GM18505 (cell line): Measurements from ENCODE around the gene SLC9A3.

Source experiments
- ATAC-seq: cut with Tn5 transposase; IDR thresholded peaks from one replicate; pipeline ENCODE4 v1.9.1; 2021; ENCODE audit not compliant: unreplicated experiment
- POLR2A ChIP-seq: IDR thresholded peaks from 4 replicates; pipeline ENCODE4 v1.6.1; 2011; ENCODE audit warnings: borderline replicate concordance; ENCODE audit not compliant: insufficient read depth, insufficient read length; ENCODE audit errors: extremely low read depth

SLC9A3 gene

DNA sequence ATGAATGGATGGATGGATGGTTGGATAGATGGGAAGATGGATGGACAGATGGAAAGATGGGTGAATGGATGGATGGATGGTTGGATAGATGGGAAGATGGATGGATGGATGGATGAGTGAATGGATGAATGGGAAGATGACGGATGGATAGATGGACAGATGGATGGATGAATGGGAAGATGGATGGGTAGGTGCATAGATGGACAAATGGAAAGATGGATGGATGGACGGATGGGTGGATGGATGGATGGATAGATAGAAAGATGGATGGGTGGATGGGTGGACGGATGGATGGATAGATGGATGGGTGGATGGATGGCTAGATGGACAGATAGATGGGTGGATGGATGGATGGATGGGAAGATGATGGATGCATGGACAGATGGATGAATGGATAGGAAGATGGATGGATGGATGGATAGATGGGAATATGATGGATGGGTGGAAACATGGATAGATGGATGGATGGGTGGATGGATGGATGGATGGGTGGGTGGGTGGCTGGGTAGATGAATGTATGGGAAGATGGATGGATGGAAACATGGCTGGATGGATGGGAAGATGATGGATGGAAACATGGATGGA, 97.8 kb downstream of the SLC9A3 start:
- TF ChIP-seq POLR2A: no peak
- ATAC-seq: no peak

- no peak for ATAC-seq
Measured at GRCh38 chr5:425714-426113, 98.5 kb downstream of the SLC9A3 start.

GRCh38 chr5:424301-425110, 99.7 kb downstream of the SLC9A3 start:
- TF ChIP-seq POLR2A: peak; percentile 50
- ATAC-seq: peak; percentile 86

More at GRCh38 chr5:425714-426113, 98.5 kb downstream of the SLC9A3 start:
- no peak for TF ChIP-seq POLR2A

GRCh38 chr5:423626-424261, 100.5 kb downstream of the SLC9A3 start:
- no peak for TF ChIP-seq POLR2A
- ATAC-seq: no peak

- no peak for ATAC-seq
- TF ChIP-seq POLR2A: no peak
Measured at GRCh38 chr5:423233-423565, 101.0 kb downstream of the SLC9A3 start.

DNA sequence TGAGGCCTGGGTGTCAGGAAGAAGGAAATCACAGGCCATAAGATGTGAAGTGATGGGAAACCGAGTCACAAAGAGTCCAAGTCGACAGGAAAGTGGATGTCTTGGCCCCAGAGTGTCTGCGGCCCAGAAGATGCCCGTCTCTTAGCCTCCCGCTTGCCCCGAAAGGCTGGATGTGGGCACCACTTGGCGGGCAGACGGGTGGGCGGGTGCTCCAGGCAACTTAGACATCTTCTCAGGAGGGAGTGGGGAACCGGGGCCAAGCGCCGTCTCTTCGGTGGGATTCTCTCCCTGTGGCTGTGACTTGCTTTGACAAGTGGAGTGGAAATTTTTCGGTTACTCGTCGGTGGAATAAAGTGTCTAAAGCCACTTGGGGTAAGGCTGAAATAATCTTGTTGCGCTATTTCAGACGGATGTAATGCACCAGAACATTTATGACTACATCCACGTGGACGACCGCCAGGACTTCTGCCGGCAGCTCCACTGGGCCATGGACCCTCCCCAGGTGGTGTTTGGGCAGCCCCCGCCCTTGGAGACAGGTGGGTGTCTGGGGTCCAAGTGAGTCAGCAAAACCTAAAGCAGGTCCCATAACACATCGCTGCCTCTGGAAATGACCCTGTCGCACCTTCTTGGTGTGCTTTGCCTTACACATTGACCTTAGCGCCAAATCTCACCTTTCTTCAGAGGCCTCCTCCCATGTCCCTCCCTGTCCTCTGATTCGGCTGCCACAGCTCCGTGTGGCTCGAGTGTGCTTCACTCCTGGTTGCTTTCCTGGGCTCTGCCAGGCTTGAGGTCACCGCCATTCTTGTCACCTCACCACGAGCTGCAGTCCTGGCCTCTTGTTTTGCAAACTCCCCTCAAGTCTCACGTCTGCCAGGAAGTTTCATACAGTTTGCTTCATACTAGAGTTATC, 101.7 kb downstream of the SLC9A3 start:
- no peak for ATAC-seq
- no peak for TF ChIP-seq POLR2A

- no peak for TF ChIP-seq POLR2A
- ATAC-seq: no peak
Measured at GRCh38 chr5:421901-422300, 102.3 kb downstream of the SLC9A3 start.

DNA sequence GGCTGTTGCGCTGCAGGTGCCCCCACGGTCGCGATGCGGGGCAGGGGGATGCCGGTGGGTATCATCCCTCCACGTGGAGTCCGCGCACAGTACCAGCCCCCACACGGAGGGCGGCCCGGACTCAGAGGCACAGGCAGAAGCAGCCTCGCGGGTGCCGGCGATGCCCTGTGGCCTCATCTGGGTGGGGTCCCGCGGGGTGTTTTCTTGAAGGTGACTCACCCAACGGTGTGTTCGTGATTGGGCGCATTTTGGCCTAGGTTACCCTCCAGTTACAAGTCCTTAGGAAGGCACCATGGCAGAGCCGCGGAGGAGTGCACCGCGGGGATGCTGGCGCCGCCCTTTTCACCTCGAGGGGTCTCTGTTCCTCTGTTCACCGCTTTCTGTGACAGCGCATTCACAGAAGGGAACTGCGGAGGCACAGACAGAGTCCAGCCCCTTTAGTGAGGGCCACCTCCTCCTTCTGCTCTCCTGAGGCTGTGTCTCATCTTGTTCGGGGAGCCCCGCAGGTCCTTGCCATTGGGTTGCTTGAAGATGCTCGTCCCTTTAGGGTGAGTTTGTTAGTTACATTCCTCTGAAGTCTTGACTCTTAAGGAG, 102.9 kb downstream of the SLC9A3 start:
- ATAC-seq: no peak
- no peak for TF ChIP-seq POLR2A

- no peak for TF ChIP-seq POLR2A
- no peak for ATAC-seq
Measured at GRCh38 chr5:420632-421286, 103.5 kb downstream of the SLC9A3 start.
